Measurements from ENCODE around the gene ADGRL3. TPM values are rescaled to one million over a fixed set of nuclear protein-coding genes. Genes with fewer than 3 reads are reported as not detected.

The ADGRL3 gene
- total and polyA plus RNA-seq, 2 donors (not counting 1 experiment from before 2014, with no cell fraction given) = under 0.01 to 0.05 TPM

GRCh38 chr4:61785761-61786160 lies 585.6 kb downstream of the ADGRL3 start:
- H3K9me3 ChIP-seq (ENCODE audit: control insufficient read depth, insufficient read depth, low read depth, low read length) = no peaks in the 10 kb centered on the region
- no peaks in the 10 kb centered on the region for H4K20me1 ChIP-seq (ENCODE audit: control insufficient read depth, extremely low read depth, insufficient read depth, low read length)
- no peak overlapping the region for H3K9ac ChIP-seq (ENCODE audit: insufficient read depth, low read length)
- no peak for DNase-seq (ENCODE audit: low read depth in 2 of 2)
- no peaks in the 10 kb centered on the region for H3K79me2 ChIP-seq (ENCODE audit: control insufficient read depth, insufficient read depth, low read length)
- no peak overlapping the region for H3K4me3 ChIP-seq (replicated peaks in 1 of 4; ENCODE audit: control extremely low read depth in 1 of 4, insufficient read depth in 1 of 4, low read depth in 3 of 4, low read length in 4 of 4)
- H2AFZ ChIP-seq (ENCODE audit: low read length) = no peak overlapping the region
- H3K27me3 ChIP-seq (ENCODE audit: control insufficient read depth, insufficient read depth, low read length) = no peaks in the 10 kb centered on the region
- no peak for TF ChIP-seq EZH2 (IDR thresholded peaks at IDR 0.05; ENCODE audit: low read length, missing control alignments)
- TF ChIP-seq, protein P1, sequence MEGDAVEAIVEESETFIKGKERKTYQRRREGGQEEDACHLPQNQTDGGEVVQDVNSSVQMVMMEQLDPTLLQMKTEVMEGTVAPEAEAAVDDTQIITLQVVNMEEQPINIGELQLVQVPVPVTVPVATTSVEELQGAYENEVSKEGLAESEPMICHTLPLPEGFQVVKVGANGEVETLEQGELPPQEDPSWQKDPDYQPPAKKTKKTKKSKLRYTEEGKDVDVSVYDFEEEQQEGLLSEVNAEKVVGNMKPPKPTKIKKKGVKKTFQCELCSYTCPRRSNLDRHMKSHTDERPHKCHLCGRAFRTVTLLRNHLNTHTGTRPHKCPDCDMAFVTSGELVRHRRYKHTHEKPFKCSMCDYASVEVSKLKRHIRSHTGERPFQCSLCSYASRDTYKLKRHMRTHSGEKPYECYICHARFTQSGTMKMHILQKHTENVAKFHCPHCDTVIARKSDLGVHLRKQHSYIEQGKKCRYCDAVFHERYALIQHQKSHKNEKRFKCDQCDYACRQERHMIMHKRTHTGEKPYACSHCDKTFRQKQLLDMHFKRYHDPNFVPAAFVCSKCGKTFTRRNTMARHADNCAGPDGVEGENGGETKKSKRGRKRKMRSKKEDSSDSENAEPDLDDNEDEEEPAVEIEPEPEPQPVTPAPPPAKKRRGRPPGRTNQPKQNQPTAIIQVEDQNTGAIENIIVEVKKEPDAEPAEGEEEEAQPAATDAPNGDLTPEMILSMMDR (conservative IDR thresholded peaks at IDR 0.05 in 1 of 2, IDR thresholded peaks at IDR 0.05 in 1 of 2; ENCODE audit: low read depth in 1 of 2, low read length in 2 of 2) = no peak
- H3K36me3 ChIP-seq (ENCODE audit: control insufficient read depth, insufficient read depth, low read length) = no peaks in the 10 kb centered on the region
- H3K4me1 ChIP-seq (ENCODE audit: control insufficient read depth, extremely low read depth, insufficient read depth, low read length) = no peaks in the 10 kb centered on the region
- no peak overlapping the region for H3K4me2 ChIP-seq (ENCODE audit: extremely low read depth, insufficient read depth, low read length)
- no peak overlapping the region for H3K27ac ChIP-seq (ENCODE audit: insufficient read depth, low read length)

- H4K20me1 ChIP-seq (ENCODE audit: control insufficient read depth, extremely low read depth, insufficient read depth, low read length) = no peaks in the 10 kb centered on the region
These were observed 586.1 kb downstream of the ADGRL3 start for GRCh38 chr4:61786211-61786610.

DNA sequence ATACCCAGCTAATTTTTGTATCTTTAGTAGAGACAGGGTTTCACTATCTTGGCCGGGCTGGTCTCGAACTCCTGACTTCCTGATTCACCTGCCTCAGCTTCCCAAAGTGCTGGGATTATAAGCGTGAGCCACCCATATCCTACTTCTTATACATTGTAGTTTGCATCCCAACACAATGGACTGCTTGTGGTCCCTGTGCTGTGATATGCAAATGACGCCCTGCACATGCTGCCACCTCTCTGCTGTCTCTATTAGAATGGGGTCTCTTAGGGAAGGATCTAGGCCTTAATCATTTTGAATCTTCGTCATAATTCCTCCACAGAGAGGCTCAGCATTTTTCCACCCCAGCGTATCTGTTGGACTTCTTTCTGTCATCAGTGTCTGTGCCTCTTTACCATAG lies 595.9 kb downstream of the ADGRL3 start:
- no peak for TF ChIP-seq EZH2 (IDR thresholded peaks at IDR 0.05; ENCODE audit: low read length, missing control alignments)
- TF ChIP-seq, protein P1 (conservative IDR thresholded peaks at IDR 0.05 in 1 of 2, IDR thresholded peaks at IDR 0.05 in 1 of 2; ENCODE audit: low read depth in 1 of 2, low read length in 2 of 2) = no peak

More at GRCh38 chr4:61786211-61786610, 586.1 kb downstream of the ADGRL3 start:
- Histone ChIP-seq H3K79me2 (ENCODE audit: control insufficient read depth, insufficient read depth, low read length) (no peaks in the 10 kb centered on the region), H3K4me2 (ENCODE audit: extremely low read depth, insufficient read depth, low read length) (no peak overlapping the region), H3K36me3 (ENCODE audit: control insufficient read depth, insufficient read depth, low read length) (no peaks in the 10 kb centered on the region), H3K9ac (ENCODE audit: insufficient read depth, low read length) (no peak overlapping the region), H3K9me3 (ENCODE audit: control insufficient read depth, insufficient read depth, low read depth, low read length) (no peaks in the 10 kb centered on the region), H2AFZ (ENCODE audit: low read length) (no peak overlapping the region), H3K4me1 (ENCODE audit: control insufficient read depth, extremely low read depth, insufficient read depth, low read length) (no peaks in the 10 kb centered on the region), H3K27ac (ENCODE audit: insufficient read depth, low read length) (no peak overlapping the region), H3K27me3 (ENCODE audit: control insufficient read depth, insufficient read depth, low read length) (no peaks in the 10 kb centered on the region), H3K4me3 (replicated peaks in 1 of 4; ENCODE audit: control extremely low read depth in 1 of 4, insufficient read depth in 1 of 4, low read depth in 3 of 4, low read length in 4 of 4) (no peak overlapping the region)
- no peak for TF ChIP-seq EZH2 (IDR thresholded peaks at IDR 0.05; ENCODE audit: low read length, missing control alignments)
- TF ChIP-seq, protein P1 (conservative IDR thresholded peaks at IDR 0.05 in 1 of 2, IDR thresholded peaks at IDR 0.05 in 1 of 2; ENCODE audit: low read depth in 1 of 2, low read length in 2 of 2) = no peak
- no peak for DNase-seq (ENCODE audit: low read depth in 2 of 2)

More for the DNA sequence above, 595.9 kb downstream of the ADGRL3 start:
- no peak overlapping the region for H3K9ac ChIP-seq (ENCODE audit: insufficient read depth, low read length)
- H3K4me2 ChIP-seq (ENCODE audit: extremely low read depth, insufficient read depth, low read length) = no peak overlapping the region
- H2AFZ ChIP-seq (ENCODE audit: low read length) = no peak overlapping the region
- no peaks in the 10 kb centered on the region for H3K36me3 ChIP-seq (ENCODE audit: control insufficient read depth, insufficient read depth, low read length)
- H3K27ac ChIP-seq (ENCODE audit: insufficient read depth, low read length) = no peak overlapping the region
- DNase-seq (ENCODE audit: low read depth in 2 of 2) = no peak
- no peaks in the 10 kb centered on the region for H3K9me3 ChIP-seq (ENCODE audit: control insufficient read depth, insufficient read depth, low read depth, low read length)
- H4K20me1 ChIP-seq (ENCODE audit: control insufficient read depth, extremely low read depth, insufficient read depth, low read length) = no peaks in the 10 kb centered on the region
- H3K79me2 ChIP-seq (ENCODE audit: control insufficient read depth, insufficient read depth, low read length) = no peaks in the 10 kb centered on the region
- no peaks in the 10 kb centered on the region for H3K4me1 ChIP-seq (ENCODE audit: control insufficient read depth, extremely low read depth, insufficient read depth, low read length)
- H3K4me3 ChIP-seq (replicated peaks in 1 of 4; ENCODE audit: control extremely low read depth in 1 of 4, insufficient read depth in 1 of 4, low read depth in 3 of 4, low read length in 4 of 4) = no peak overlapping the region
- H3K27me3 ChIP-seq (ENCODE audit: control insufficient read depth, insufficient read depth, low read length) = no peaks in the 10 kb centered on the region
